VCaP (cell line): ENCODE measurements around the gene CTDP1.

Experiments
- H3K27ac ChIP-seq: fragments of 450-650 bp; 2 replicates; pipeline ENCODE4 v1.5.1; 2017
- CTCF ChIP-seq: fragments of 450-650 bp; conservative IDR thresholded peaks from 2 replicates; pipeline ENCODE4 v1.5.1; 2017; ENCODE audit warnings: mild to moderate bottlenecking, moderate library complexity

The CTDP1 gene

DNA sequence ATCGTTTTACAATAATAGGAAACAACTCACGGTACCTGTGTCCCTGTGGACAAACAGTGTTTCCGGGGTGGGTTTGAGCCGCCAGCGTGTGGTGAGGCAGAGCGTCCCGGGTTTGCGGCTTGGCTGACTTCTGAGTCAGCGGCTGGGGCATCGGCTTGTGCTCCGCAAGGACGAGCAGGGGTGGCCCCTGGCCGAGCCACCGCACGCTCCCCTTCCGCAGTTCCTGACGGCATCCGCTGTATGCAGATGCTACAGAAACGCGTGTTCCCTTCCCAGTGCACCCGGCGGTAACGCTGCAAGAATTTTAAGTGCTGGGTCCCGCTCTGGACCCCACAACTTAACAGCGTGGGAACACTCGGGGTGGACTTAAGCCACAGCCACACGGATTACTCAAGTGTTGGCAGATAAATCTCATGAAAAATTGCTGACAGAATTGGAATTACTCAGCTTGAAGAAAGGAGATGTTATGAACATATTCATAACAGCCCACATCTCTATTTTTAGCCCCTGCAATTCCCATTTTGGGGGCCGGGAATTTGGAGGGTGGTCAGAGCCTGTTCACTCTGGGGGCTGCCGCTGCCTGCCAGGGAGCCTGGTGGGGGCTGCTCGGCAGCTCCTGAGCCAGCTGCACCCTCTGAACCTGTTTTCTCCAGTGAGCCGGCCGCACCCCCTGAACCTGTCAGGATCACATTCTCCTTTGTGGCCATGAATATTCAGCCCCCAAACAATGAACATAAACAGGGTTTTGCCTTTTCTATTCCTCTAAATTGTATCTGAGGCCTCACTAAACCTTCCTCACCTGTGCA lies 105.6 kb downstream of the CTDP1 start:
- no peak overlapping the region for H3K27ac ChIP-seq

GRCh38 chr18:79785831-79786230 lies 106.2 kb downstream of the CTDP1 start:
- TF ChIP-seq CTCF, result no peak
- no peak overlapping the region for H3K27ac ChIP-seq

More for the DNA sequence above, 105.6 kb downstream of the CTDP1 start:
- no peak for TF ChIP-seq CTCF

GRCh38 chr18:79786304-79786703 lies 106.7 kb downstream of the CTDP1 start:
- TF ChIP-seq CTCF, result no peak
- H3K27ac ChIP-seq, result no peak overlapping the region

GRCh38 chr18:79786786-79787526 lies 107.4 kb downstream of the CTDP1 start:
- no peak overlapping the region for H3K27ac ChIP-seq
- no peak for TF ChIP-seq CTCF

GRCh38 chr18:79787527-79787864 lies 107.9 kb downstream of the CTDP1 start:
- no peak for TF ChIP-seq CTCF
- no peak overlapping the region for H3K27ac ChIP-seq

DNA sequence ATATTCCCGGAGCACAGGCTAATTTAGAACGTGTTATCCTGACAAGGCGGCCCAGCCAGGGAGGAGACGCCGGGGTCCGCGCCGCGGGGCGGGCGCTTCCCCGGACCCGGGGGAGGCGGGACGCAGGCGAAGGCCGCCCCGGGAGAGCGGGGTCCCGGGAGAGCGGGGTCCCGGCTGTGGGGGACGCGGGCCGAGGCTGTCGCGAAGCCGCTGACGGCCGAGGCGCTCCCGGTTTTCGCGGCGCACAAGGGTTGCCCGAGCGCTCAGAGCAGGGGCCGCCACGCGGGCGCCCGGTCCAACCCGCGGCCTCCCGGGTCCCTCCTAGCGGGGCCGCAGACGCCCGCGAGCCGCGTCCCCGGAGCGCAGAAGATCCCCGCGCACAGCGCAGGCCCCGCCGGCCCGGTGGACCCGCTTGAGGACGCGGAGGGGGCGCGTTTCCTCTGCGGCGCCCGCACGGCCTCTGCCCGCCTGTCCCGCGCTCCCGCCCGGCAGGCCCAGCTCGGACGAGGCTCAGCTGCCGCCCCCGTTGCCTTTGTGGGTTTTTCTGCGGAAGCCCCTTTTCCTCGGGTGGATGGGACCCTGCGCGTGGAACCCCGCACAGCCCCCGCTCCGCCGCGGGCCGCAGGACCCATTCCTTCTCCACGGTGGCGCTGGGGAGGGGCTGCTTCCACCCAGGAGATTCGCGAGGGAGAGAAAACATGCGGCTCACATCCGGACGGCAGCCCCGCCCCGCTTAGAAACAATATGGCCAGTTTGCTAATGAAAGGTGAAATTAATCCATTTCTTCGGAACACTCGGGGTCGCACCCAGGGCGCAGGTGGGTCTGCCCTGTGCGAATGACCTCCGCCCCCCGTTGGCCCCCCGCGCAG lies 108.5 kb downstream of the CTDP1 start:
- no peak for TF ChIP-seq CTCF
- no peak overlapping the region for H3K27ac ChIP-seq

DNA sequence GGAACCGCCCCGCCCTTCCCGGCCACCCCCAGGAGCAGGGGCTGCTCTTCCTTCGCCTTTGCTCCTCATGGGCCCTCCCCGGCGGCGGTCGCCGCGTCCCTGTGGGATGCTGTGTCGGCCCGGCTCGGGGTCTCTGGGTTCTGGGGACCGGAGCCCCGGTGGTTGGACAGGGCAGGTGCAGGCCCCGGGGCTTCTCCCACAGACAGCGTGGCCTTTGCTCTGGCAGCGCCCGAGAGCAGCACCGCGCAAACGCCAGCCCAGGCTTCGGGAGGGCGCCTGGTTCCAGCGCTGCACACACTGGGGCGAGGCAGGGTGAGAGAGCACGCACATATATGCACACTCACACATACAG lies 109.1 kb downstream of the CTDP1 start:
- TF ChIP-seq CTCF, result no peak
- no peak overlapping the region for H3K27ac ChIP-seq
